Measurements from ENCODE around the gene ARMC12. TPM values are rescaled to one million over a fixed set of nuclear protein-coding genes. Genes with fewer than 3 reads are reported as not detected.

The ARMC12 gene
- total and polyA plus RNA-seq, 2 of the 13 experiments (the other 11 are each of a cell fraction or from before 2014, with no cell fraction given) = 1.3 TPM; not detected in 1

DNA sequence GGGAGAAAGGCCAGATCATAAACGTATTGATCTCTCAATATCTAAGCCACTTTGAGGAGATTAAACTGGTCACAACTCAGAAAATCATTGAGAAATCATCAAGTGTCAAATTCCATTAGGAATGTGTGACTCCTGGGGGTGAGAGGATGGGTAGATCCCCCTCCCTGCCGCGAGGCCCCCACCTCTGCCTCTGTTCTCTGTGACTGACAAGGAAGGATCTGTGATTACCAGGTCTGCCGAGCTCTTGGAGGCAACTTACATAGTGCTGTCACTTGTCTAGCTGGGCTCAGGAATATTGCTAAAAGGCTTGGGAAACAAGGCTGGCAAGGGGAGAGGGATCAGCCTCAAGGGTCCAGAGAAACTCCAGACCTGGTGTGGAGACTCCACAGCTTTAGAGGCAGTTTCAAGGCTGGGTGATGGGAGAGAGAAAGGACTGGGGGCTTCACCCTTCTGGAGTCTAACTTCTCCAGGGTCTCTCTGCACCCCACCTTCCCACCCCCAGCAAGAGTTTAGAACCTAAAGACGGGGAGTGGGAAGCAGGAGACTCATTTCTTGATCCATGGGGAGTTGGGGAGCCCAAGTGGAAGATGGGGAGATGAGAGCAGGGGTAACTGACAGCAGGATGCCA is 11.6 kb upstream of the ARMC12 start:
- Histone ChIP-seq H3K36me3 (replicated peaks in 1 of 2; ENCODE audit: control insufficient read depth in 1 of 2, insufficient read depth in 2 of 2, low read length in 2 of 2) (no peaks in the 10 kb centered on the region), H3K9me3 (ENCODE audit: low read length) (no peaks in the 10 kb centered on the region), H3K4me1 (ENCODE audit: insufficient read depth, low read length) (peaks cover 85% of the 10 kb centered on the region), H2AFZ (ENCODE audit: low read length) (no peak overlapping the region), H3K4me2 (ENCODE audit: low read depth, low read length) (peak overlapping the region; percentile 100; the same call in 1 of the 2 replicates), H3K27me3 (ENCODE audit: control insufficient read depth in 1 of 2, insufficient read depth in 2 of 2, low read length in 2 of 2) (no peaks in the 10 kb centered on the region; a peak in 1 of 5 replicates), H3K4me3 (replicated peaks in 1 of 3; ENCODE audit: insufficient read depth in 1 of 3, low read depth in 2 of 3, low read length in 3 of 3) (no peak overlapping the region), H3K79me2 (ENCODE audit: insufficient read depth, low read length) (no peaks in the 10 kb centered on the region), H3K27ac (ENCODE audit: extremely low read length, insufficient read depth, low read length) (no peak overlapping the region), H3K9ac (ENCODE audit: insufficient read depth, low read depth, low read length) (no peak overlapping the region), H4K20me1 (ENCODE audit: insufficient read depth, low read length) (no peaks in the 10 kb centered on the region)
- CTCF ChIA-PET (ENCODE audit: low intra/inter-chr PET ratio, low total read pairs) = no interaction called here
- in situ Hi-C loops (cut with HindIII; ENCODE audit: extremely low pct_ligation_motif_present, low pct_unique_long_range_greater_than_20kb) (loop anchor here (5.0 kb wide), 1 partner anchor 38 kb away; the partner anchor contains the start of gene FKBP5), intact Hi-C loops (cut with micrococcal nuclease; ENCODE audit: unreplicated experiment) (no loop called here)
- no peak for DNase-seq (ENCODE audit: low spot score)
- BruUV-seq (replicated peaks) = no TSS peak
- ATAC-seq = no peak
- POLR2A ChIA-PET = interaction anchor here (1.5 kb wide), 1 partner anchor 14 kb away, joined by 3 read pairs; no protein-coding TSS in a partner anchor
- 48% methylated on average over 5 of the region's 5 CpGs for WGBS (ENCODE audit: low lambda C conversion rate)
- TF ChIP-seq, protein P1, sequence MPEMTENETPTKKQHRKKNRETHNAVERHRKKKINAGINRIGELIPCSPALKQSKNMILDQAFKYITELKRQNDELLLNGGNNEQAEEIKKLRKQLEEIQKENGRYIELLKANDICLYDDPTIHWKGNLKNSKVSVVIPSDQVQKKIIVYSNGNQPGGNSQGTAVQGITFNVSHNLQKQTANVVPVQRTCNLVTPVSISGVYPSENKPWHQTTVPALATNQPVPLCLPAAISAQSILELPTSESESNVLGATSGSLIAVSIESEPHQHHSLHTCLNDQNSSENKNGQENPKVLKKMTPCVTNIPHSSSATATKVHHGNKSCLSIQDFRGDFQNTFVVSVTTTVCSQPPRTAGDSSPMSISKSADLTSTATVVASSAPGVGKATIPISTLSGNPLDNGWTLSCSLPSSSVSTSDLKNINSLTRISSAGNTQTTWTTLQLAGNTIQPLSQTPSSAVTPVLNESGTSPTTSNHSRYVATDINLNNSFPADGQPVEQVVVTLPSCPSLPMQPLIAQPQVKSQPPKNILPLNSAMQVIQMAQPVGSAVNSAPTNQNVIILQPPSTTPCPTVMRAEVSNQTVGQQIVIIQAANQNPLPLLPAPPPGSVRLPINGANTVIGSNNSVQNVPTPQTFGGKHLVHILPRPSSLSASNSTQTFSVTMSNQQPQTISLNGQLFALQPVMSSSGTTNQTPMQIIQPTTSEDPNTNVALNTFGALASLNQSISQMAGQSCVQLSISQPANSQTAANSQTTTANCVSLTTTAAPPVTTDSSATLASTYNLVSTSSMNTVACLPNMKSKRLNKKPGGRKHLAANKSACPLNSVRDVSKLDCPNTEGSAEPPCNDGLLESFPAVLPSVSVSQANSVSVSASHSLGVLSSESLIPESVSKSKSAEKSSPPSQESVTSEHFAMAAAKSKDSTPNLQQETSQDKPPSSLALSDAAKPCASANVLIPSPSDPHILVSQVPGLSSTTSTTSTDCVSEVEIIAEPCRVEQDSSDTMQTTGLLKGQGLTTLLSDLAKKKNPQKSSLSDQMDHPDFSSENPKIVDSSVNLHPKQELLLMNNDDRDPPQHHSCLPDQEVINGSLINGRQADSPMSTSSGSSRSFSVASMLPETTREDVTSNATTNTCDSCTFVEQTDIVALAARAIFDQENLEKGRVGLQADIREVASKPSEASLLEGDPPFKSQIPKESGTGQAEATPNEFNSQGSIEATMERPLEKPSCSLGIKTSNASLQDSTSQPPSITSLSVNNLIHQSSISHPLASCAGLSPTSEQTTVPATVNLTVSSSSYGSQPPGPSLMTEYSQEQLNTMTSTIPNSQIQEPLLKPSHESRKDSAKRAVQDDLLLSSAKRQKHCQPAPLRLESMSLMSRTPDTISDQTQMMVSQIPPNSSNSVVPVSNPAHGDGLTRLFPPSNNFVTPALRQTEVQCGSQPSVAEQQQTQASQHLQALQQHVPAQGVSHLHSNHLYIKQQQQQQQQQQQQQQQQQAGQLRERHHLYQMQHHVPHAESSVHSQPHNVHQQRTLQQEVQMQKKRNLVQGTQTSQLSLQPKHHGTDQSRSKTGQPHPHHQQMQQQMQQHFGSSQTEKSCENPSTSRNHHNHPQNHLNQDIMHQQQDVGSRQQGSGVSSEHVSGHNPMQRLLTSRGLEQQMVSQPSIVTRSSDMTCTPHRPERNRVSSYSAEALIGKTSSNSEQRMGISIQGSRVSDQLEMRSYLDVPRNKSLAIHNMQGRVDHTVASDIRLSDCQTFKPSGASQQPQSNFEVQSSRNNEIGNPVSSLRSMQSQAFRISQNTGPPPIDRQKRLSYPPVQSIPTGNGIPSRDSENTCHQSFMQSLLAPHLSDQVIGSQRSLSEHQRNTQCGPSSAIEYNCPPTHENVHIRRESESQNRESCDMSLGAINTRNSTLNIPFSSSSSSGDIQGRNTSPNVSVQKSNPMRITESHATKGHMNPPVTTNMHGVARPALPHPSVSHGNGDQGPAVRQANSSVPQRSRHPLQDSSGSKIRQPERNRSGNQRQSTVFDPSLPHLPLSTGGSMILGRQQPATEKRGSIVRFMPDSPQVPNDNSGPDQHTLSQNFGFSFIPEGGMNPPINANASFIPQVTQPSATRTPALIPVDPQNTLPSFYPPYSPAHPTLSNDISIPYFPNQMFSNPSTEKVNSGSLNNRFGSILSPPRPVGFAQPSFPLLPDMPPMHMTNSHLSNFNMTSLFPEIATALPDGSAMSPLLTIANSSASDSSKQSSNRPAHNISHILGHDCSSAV (CRISPR knock-in tag; IDR thresholded peaks at IDR 0.05; ENCODE audit: borderline replicate concordance) = no peak
- TF ChIP-seq, protein P2, sequence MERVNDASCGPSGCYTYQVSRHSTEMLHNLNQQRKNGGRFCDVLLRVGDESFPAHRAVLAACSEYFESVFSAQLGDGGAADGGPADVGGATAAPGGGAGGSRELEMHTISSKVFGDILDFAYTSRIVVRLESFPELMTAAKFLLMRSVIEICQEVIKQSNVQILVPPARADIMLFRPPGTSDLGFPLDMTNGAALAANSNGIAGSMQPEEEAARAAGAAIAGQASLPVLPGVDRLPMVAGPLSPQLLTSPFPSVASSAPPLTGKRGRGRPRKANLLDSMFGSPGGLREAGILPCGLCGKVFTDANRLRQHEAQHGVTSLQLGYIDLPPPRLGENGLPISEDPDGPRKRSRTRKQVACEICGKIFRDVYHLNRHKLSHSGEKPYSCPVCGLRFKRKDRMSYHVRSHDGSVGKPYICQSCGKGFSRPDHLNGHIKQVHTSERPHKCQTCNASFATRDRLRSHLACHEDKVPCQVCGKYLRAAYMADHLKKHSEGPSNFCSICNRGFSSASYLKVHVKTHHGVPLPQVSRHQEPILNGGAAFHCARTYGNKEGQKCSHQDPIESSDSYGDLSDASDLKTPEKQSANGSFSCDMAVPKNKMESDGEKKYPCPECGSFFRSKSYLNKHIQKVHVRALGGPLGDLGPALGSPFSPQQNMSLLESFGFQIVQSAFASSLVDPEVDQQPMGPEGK (CRISPR knock-in tag; IDR thresholded peaks at IDR 0.05) = peak; percentile 37; the same call in 1 of the 2 replicates
- FAIRE-seq = no peak

Data from HepG2 (cell line).